A673 (cell line): Measurements from ENCODE around the gene ACTL10.

Source experiments
- CTCF ChIP-seq: fragments of 300-800, 200-600 bp; sonication (generic); conservative IDR thresholded peaks from 2 replicates; pipeline ENCODE4 v1.5.1; 2017; ENCODE audit warnings: low read depth, mild to moderate bottlenecking, antibody characterized with exemption, low read length, moderate library complexity, mixed read lengths
- EZH2 ChIP-seq: fragments of 200-600 bp; sonication (generic); IDR thresholded peaks from 2 replicates; pipeline ENCODE4 v1.6.1; 2017; ENCODE audit warnings: borderline replicate concordance, low read depth, mild to moderate bottlenecking, mixed read lengths, antibody characterized with exemption, low read length; ENCODE audit not compliant: poor library complexity, severe bottlenecking

GRCh38 chr20:33709905-33710541, 43.3 kb downstream of the ACTL10 start:
- TF ChIP-seq CTCF (no peak), EZH2 (no peak)
